GM18508 (cell line): ENCODE results near the gene AKAP8.
"Not testable (repeated sequence)": the region's sequence is repeated elsewhere in the genome, so short reads cannot be mapped to it uniquely, and the experiment has no call there.

Experiments used
- ATAC-seq: cut with Tn5 transposase; IDR thresholded peaks from one replicate; pipeline ENCODE4 v1.9.1; 2021; ENCODE audit warnings: moderate number of reproducible peaks; ENCODE audit not compliant: insufficient read depth, unreplicated experiment

Gene AKAP8

DNA sequence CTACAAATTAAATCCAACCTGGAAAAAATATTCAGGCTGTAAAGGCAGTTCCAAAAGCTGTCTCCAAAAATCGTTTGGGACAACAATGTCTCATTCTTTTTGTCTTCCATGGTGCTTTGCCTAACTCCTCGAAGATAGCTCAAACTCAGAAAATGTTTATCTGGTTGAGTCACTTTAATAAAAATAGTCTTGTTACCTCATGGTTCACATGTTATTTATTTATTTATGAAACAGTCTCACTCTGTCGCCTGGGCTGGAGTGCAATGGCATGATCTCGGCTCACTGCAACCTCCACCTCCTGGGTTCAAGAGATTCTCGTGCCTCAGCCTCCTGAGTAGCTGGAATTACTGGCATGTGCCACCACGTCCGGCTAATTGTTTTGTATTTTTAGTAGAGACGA, 42.4 kb downstream of the AKAP8 start:
- ATAC-seq: no peak

DNA sequence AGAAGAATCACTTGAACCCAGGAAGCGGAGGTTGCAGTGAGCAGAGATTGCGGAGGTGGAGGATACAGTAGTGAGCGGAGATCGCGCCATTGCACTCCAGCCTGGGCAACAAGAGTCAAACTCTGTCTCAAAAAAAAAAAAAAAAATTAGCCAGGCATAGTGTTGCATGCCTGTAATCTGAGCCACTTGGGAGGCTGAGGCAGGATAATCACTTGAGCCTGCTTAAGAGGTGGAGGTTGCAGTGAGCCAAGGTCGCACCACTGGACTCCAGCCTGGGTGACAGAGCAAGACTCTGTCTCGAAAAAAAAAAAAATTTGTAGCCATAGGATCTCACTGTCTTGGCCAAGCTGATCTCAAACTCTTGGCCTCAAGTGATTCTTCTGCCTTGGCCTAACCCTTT, 43.6 kb downstream of the AKAP8 start:
- ATAC-seq: not testable (repeated sequence)

- no peak for ATAC-seq
These were observed 47.1 kb downstream of the AKAP8 start, which contains the start of gene BRD4 for GRCh38 chr19:15332311-15332996. TSS of gene BRD4 (minus strand) at chr19:15332539. CDS start at chr19:15273099, 59,440 bp downstream.

- ATAC-seq: no peak
These were observed 47.9 kb downstream of the AKAP8 start for GRCh38 chr19:15331419-15332310.

DNA sequence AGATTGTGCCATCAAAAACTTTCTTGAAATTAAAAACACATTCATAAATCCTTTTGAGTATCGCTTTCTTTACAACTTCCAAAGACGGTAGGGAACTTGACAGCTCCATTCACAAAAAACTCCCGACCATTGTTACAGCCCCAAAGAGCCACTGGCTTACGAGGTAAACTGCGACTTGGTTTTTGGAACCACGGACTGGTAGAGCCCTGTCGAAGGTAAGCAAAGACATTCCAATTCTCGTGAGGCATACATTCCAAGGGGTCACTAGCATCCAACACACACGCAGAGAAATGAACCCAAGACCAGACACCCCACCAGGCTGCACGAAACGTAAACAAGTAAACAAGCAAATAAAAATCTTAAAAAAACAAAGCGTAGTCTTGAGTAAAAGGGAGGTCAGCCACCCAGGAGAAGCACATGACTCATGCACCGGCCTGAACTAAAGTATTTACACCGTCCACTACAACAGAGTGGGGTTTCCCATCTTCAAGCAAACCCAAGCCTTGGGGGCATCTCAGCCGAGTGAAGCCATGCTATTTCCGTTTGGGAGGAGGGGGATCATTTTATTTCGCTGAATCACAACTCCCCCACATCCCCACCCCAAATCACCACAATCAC, 48.7 kb downstream of the AKAP8 start:
- ATAC-seq: no peak

- ATAC-seq: no peak
These were observed 51.3 kb downstream of the AKAP8 start for GRCh38 chr19:15328312-15328711.

GRCh38 chr19:15324791-15325519, 54.6 kb downstream of the AKAP8 start:
- ATAC-seq: no peak

GRCh38 chr19:15323496-15324235, 55.9 kb downstream of the AKAP8 start:
- ATAC-seq: no peak

- ATAC-seq: no peak
These were observed 57.8 kb downstream of the AKAP8 start for GRCh38 chr19:15321739-15322138.

DNA sequence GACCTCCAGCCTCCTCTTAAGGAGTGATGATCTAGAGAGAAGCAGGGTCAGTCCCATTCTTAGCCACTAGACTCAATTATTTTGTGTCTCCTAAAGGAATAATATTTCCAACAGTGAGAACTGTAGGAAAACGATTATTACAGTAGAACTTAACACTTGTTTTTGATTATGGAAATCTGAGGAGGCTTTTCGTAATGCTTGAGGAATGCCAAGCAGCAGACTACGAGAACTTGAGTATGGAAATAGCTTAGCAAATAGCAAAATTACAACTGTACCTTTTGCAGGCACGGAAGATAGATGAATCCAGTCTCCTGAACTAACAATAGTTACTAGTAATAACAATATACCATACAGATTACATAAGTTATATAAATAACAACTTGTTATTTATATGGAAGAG, 59.5 kb downstream of the AKAP8 start:
- no peak for ATAC-seq

GRCh38 chr19:15318241-15318691, 61.3 kb downstream of the AKAP8 start:
- no peak for ATAC-seq

- ATAC-seq: no peak
These were observed 62.1 kb downstream of the AKAP8 start for GRCh38 chr19:15317392-15318071.

GRCh38 chr19:15316498-15316897, 63.1 kb downstream of the AKAP8 start:
- ATAC-seq: no peak

GRCh38 chr19:15315101-15315500, 64.5 kb downstream of the AKAP8 start:
- no peak for ATAC-seq

- no peak for ATAC-seq
These were observed 65.8 kb downstream of the AKAP8 start for GRCh38 chr19:15313649-15314279.

GRCh38 chr19:15307169-15307568, 72.4 kb downstream of the AKAP8 start:
- no peak for ATAC-seq

DNA sequence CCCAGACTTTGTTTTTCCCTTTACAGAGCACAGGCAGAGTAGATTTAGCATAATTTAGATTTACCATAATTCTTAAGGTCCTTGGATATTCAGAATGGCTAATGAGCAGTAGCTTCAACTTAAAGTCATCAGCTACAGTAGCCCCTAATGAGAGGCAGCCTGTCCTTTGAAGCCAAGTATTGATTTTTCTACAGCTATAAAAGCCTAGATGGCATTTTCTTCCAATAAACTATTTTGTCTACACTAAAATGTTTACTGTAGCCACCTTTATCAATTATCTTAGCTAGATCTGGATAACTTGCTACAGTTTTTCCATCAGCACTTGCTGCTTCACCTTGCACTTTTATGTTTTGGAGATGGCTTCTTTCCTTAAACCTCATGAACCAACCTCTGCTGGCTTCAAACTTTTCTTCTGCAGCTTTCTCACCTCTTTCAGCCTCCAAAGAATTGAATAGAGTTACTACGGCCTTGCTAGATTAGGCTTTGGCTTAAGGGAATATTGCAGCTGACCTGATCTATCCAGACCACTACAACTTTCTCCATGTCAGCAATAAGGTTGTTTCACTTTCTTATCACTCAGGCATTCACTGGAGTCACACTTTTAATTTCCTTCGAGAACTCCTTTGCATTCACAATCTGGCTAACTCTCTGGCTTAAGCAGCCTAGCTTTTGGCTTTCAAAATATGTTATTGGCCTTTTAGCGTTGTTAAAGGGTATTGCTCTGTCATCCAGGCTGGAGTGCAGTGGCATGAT, 73.8 kb downstream of the AKAP8 start:
- ATAC-seq: no peak

DNA sequence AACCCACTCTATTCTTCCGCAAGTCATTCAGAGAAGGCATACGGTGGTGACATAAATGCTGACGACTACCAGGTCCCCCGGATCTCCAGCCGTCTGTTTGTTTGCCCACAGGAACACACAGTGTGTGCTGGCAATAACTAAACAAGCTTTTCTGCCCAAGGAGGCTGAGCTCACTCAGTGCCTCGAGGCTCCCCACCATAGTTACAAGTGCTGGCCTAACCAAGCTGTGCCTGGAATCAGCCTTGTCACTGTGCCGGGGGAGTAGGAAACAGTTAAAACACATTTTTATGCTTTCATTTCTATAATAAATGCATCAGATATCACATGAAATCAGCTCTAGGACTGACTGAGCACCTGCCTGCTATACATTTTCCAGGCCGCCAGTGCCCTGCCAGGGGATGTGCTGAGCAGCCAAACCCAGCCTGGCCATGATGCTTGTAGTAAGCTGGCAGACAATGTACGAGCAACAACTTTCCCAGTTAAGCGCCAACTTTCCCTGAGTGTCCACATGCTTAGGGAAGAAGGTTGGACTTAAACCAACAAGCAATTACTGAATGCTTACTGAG, 75.4 kb downstream of the AKAP8 start:
- no peak for ATAC-seq
